GM12878 (cell line): ENCODE measurements around the gene PSMB5. TPM values are rescaled to one million over a fixed set of nuclear protein-coding genes. Genes with fewer than 3 reads are reported as not detected.

Experiments used
- ATAC-seq: fragments of 200-7000 bp; cut with Tn5 transposase; 3 replicates; pipeline ENCODE4 v1.9.1; 2020; ENCODE audit warnings: mild to moderate bottlenecking, moderate library complexity
- BruUV-seq: library from RNA; stranded (reverse); fragments of 400-500 nt; replicated peaks from 2 replicates; lab custom pipeline; 2021; lab: Mats Ljungman, UMichigan
- CTCF ChIA-PET: fragments of 300-600 bp; sonication (Branson Sonifier 250); formaldehyde crosslinking; extraction: SDS; loops from one replicate; lab custom pipeline; 2021; ENCODE audit warnings: inconsistent platforms; lab: Yijun Ruan, JAX
- POLR2A ChIA-PET: fragments of 350-600 bp; formaldehyde crosslinking; extraction: SDS; loops from one replicate; lab custom pipeline; 2021; ENCODE audit warnings: inconsistent platforms; lab: Charles Lee
- RAD21 ChIA-PET: fragments of 300-600 bp; sonication (Branson Sonifier 250); formaldehyde crosslinking; loops from one replicate; lab custom pipeline; 2023; ENCODE audit warnings: antibody characterized with exemption; ENCODE audit not compliant: unreplicated experiment; lab: Charles Lee
- SMC1A ChIA-PET: fragments of 300-600 bp; sonication (Branson Sonifier 250); formaldehyde crosslinking; loops from one replicate; lab custom pipeline; 2023; ENCODE audit not compliant: unreplicated experiment, uncharacterized antibody; lab: Charles Lee
- DNase-seq: peaks from one replicate; pipeline ENCODE4 v3.0.0-alpha.2; 2011; ENCODE audit warnings: low read depth, low spot score
- FAIRE-seq: peaks from 3 replicates; lab custom pipeline; 2011; peaks lifted over from hg19 to GRCh38; lab: Jason Lieb, UNC
- H2AFZ ChIP-seq: 2 replicates; pipeline ENCODE4 v1.6.0; 2011; ENCODE audit warnings: low read depth, low read length, control low read depth; ENCODE audit not compliant: control insufficient read depth
- H3K27ac ChIP-seq: 2 replicates; pipeline ENCODE4 v1.5.1; 2011; ENCODE audit warnings: control low read depth; ENCODE audit not compliant: control insufficient read depth, insufficient read depth
- H3K27me3 ChIP-seq, 2 experiments: replicated peaks in 1 of 2; 2 replicates each; pipeline versions ENCODE4 v1.6.0 to v1.6.1; 2011; ENCODE audit warnings: low read length in 1 of 2; ENCODE audit not compliant: control insufficient read depth in 2 of 2, insufficient read depth in 2 of 2
- H3K36me3 ChIP-seq, 2 experiments: 2 replicates each; pipeline ENCODE4 v1.5.1; 2011; ENCODE audit warnings: low read length in 1 of 2; ENCODE audit not compliant: control insufficient read depth in 2 of 2, insufficient read depth in 2 of 2
- H3K4me1 ChIP-seq: 2 replicates; pipeline ENCODE4 v1.6.1; 2011; ENCODE audit warnings: mild to moderate bottlenecking, low read length, moderate library complexity, mixed read lengths; ENCODE audit not compliant: control insufficient read depth, insufficient read depth
- H3K4me2 ChIP-seq: 2 replicates; pipeline ENCODE4 v1.6.0; 2011; ENCODE audit warnings: control low read depth; ENCODE audit not compliant: control insufficient read depth, insufficient read depth
- H3K4me3 ChIP-seq: fragments of 200-600 bp; sonication (generic); 2 replicates; pipeline ENCODE4 v1.5.1; 2016
- H3K79me2 ChIP-seq: 2 replicates; pipeline ENCODE4 v1.6.0; 2011; ENCODE audit warnings: low read length; ENCODE audit not compliant: control insufficient read depth, insufficient read depth
- H3K9ac ChIP-seq: 2 replicates; pipeline ENCODE4 v1.8.0; 2011; ENCODE audit warnings: low read length, control low read depth, mixed read lengths; ENCODE audit not compliant: control insufficient read depth, insufficient read depth
- H3K9me3 ChIP-seq: replicated peaks from 3 replicates; pipeline ENCODE4 v1.5.1; 2011; ENCODE audit warnings: mild to moderate bottlenecking, low read length; ENCODE audit not compliant: control insufficient read depth, insufficient read depth
- H4K20me1 ChIP-seq: 2 replicates; pipeline ENCODE4 v1.6.0; 2011; ENCODE audit not compliant: control insufficient read depth, insufficient read depth
- E4F1 ChIP-seq: fragments of 450-650 bp; IDR thresholded peaks from 2 replicates; pipeline ENCODE4 v1.6.1; 2018; ENCODE audit warnings: borderline replicate concordance, mild to moderate bottlenecking; ENCODE audit not compliant: partially characterized antibody
- NFYA ChIP-seq: IDR thresholded peaks from 2 replicates; pipeline ENCODE4 v1.6.1; 2011; ENCODE audit warnings: low read depth, mild to moderate bottlenecking, low read length, improper control_type of control experiment, borderline replicate concordance
- NFYB ChIP-seq: IDR thresholded peaks from 2 replicates; pipeline ENCODE4 v1.6.1; 2011; ENCODE audit warnings: low read depth, mild to moderate bottlenecking, low read length, improper control_type of control experiment, moderate library complexity; ENCODE audit not compliant: insufficient read depth
- ZBTB40 ChIP-seq: fragments of 450-650 bp; IDR thresholded peaks from 2 replicates; pipeline ENCODE4 v1.6.1; 2016; ENCODE audit warnings: mild to moderate bottlenecking, moderate library complexity, borderline replicate concordance
- in situ Hi-C: fragments of 300-500 bp; cut with MboI; formaldehyde crosslinking; loops from 9 replicates; pipeline ENCODE4 v1.14.3; 2018; ENCODE audit warnings: mixed read lengths
- intact Hi-C: fragments of 100-400 bp; cut with micrococcal nuclease; formaldehyde crosslinking; loops from one replicate; pipeline ENCODE4 v1.14.2; 2022; ENCODE audit not compliant: unreplicated experiment
- polyA plus RNA-seq, 11 experiments: library from polyadenylated mRNA; depleted of rRNA in 4 of 11; unstranded in 6 of 11; stranded (reverse) in 5 of 11; fragments of >200 nt; fragmentation: Nextera tagmentation in 4 of 11; fragmentation: Illumina TruSeq in 1 of 11; extraction: Ambion mirVana in 4 of 11; extraction: Trizol in 1 of 11; gene quantifications; 1 replicate in 1 of 11; 2 replicates in 10 of 11; pipeline versions ENCODE4 v1.2.1 to v1.2.3, GENCODE V29; 2011 to 2016; ENCODE audit warnings: inconsistent platforms in 2 of 11, missing spikeins in 2 of 11, low read depth in 1 of 11
- total RNA-seq, 4 experiments: library from RNA; depleted of rRNA in 3 of 4; stranded (reverse); fragments of >200 nt in 3 of 4; fragmentation: Illumina TruSeq in 1 of 4; extraction: Trizol in 1 of 4; gene quantifications; 2 replicates each; pipeline versions ENCODE4 v1.2.1 to v1.2.3, GENCODE V29; 2013 to 2021

PSMB5 gene
- total and polyA plus RNA-seq, 10 of the 15 experiments (the other 5 are each of a cell fraction or from before 2014, with no cell fraction given) = 84.5 to 802 (median 144) TPM

DNA sequence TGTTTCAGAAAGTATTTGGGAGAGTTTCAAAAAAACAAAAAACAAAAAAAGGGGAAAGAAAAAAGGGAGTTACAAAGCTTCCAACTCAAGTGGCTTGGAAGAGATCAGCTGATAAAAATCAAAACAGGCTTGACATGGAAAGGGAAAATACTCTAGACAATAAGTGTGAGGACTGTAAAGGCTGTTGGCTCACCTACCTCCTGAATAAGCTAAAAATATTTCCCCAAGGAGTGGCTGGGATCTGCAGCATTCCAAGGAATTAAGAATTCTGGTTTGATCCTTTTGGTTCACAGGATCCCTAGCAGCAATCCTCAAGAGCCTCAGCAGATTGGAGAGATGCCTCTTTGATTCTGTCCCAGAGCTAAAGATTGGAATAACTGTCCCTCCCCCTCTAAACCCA lies 41.2 kb downstream of the PSMB5 start:
- POLR2A ChIA-PET = interaction anchor here (1.0 to 1.2 kb wide), 2 partner anchors 61 to 65 kb away, joined by 3 to 4 read pairs; no protein-coding TSS in a partner anchor

More for the DNA sequence above, 41.2 kb downstream of the PSMB5 start:
- no peaks in the 10 kb centered on the region for H4K20me1 ChIP-seq
- no peaks in the 10 kb centered on the region for H3K4me1 ChIP-seq
- no peak for ATAC-seq
- no peak for FAIRE-seq
- no peak overlapping the region for H3K9ac ChIP-seq
- no peaks in the 10 kb centered on the region for H3K27me3 ChIP-seq
- H3K4me2 ChIP-seq = no peak overlapping the region
- ChIA-PET RAD21 (interaction anchor here (1.2 to 7.5 kb wide), 4 partner anchors 8 to 75 kb away, joined by 4 to 166 read pairs (median 18); partner anchors contain the start of gene CDH24), CTCF (interaction anchor here (0.9 to 25.0 kb wide), 15 partner anchors 8 to 228 kb away, joined by 3 to 853 read pairs (median 5); partner anchors contain the start of genes ACIN1, C14orf119 and CDH24), SMC1A (interaction anchor here (1.1 to 6.9 kb wide), 9 partner anchors 9 to 75 kb away, joined by 3 to 77 read pairs (median 10); partner anchors contain the start of genes AJUBA and CDH24)
- no peaks in the 10 kb centered on the region for H3K9me3 ChIP-seq
- H3K79me2 ChIP-seq = no peaks in the 10 kb centered on the region
- TF ChIP-seq NFYA = no peak
- TF ChIP-seq NFYB = no peak
- no peak for TF ChIP-seq E4F1
- no peak for TF ChIP-seq ZBTB40
- intact Hi-C loops (no loop called here), in situ Hi-C loops (loop anchor here (5.0 kb wide), 1 partner anchor 59 kb away; no protein-coding TSS in a partner anchor)
- H3K4me3 ChIP-seq = no peak overlapping the region
- H3K27ac ChIP-seq = no peak overlapping the region
- no peak for DNase-seq
- no peak overlapping the region for H2AFZ ChIP-seq
- no TSS peak for BruUV-seq
- H3K36me3 ChIP-seq = no peaks in the 10 kb centered on the region
